ENCODE measurements around the gene CAV3. TPM values are rescaled to one million over a fixed set of nuclear protein-coding genes. Genes with fewer than 3 reads are reported as not detected.

Gene CAV3
- total RNA-seq, 1 experiment from 2014 or later = not detected

DNA sequence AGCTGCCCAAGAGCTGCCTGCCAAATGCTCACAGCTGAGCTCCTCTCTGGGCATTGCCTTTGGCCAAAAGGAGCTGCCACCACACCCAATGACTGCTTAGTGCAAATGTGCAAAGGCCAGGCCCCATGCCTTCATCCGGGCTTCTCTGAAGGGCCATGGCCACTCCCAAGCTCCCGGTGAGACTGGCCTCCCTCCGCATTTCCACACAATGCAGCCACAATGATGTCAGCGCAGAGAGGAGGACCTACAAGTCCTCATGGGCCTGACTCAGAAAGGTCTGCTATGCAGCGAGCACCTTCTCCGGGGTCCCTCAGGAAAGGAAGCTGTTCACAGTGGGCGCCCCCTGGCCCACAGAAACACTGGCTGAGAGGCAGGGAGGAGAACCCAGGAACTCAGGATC is 23.1 kb downstream of the CAV3 start:
- intact Hi-C loops (cut with micrococcal nuclease; ENCODE audit: unreplicated experiment) = no loop called here
- POLR2A ChIA-PET = no interaction called here
- no peaks in the 10 kb centered on the region; the same call in 1 of the 2 replicates for H3K4me1 ChIP-seq

DNA sequence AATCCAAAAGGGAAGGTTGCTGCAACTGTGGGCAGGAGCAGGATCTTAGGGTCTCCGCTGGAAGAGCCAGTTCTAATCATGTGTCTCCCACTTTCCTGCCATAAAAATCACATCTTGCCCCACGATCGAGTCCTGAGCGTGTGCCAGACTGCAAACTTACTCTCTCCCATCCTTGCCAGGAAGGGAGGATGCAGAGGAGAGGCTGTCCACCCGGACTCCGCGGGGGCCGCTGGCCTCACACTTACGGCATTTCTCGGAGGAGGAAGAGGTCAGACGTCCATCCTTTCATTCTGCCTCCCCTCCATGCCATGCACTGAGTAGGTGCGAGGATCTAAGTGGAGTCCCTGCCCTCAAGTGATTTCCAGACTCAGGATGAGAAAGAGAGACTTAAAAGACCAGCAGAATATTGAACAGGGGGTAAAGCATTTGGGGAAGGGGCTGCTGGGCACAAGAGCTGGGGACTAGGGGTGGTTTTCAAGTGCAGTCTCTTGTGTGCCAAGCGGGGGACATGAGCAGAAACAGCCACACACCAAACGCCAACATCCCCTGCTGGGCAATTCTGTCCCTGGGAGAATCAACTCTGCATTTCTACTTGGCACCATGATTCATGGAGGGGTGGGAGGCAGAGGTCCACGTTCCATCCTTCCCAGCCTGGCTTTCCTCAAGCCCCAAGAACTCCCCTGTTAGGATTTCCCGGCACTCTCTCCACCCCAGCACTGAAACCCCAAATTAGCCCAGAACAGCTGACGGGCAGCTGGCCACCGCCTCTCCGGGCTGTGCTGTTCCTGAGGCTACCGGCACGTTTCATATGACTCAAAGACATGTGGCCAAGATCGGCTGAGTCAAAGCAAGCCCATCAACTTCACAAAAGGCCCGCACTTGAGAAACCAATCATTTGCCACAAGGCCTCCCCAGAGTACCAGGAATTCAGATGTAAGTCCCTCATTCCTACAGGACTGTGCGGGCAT is 24.2 kb downstream of the CAV3 start:
- DNase-seq = no peak
- H3K4me3 Mint-ChIP-seq (ENCODE audit: unreplicated experiment) = no peak overlapping the region
- intact Hi-C loops (cut with micrococcal nuclease; ENCODE audit: unreplicated experiment) = no loop called here
- no peaks in the 10 kb centered on the region; the same call in 1 of the 2 replicates for H3K4me1 ChIP-seq
- no peaks in the 10 kb centered on the region for H3K27me3 Mint-ChIP-seq (ENCODE audit: insufficient read depth, unreplicated experiment)
- CTCF ChIA-PET = no interaction called here
- TF ChIP-seq, protein P1, sequence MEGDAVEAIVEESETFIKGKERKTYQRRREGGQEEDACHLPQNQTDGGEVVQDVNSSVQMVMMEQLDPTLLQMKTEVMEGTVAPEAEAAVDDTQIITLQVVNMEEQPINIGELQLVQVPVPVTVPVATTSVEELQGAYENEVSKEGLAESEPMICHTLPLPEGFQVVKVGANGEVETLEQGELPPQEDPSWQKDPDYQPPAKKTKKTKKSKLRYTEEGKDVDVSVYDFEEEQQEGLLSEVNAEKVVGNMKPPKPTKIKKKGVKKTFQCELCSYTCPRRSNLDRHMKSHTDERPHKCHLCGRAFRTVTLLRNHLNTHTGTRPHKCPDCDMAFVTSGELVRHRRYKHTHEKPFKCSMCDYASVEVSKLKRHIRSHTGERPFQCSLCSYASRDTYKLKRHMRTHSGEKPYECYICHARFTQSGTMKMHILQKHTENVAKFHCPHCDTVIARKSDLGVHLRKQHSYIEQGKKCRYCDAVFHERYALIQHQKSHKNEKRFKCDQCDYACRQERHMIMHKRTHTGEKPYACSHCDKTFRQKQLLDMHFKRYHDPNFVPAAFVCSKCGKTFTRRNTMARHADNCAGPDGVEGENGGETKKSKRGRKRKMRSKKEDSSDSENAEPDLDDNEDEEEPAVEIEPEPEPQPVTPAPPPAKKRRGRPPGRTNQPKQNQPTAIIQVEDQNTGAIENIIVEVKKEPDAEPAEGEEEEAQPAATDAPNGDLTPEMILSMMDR (IDR thresholded peaks at IDR 0.05; ENCODE audit: insufficient read depth in 1 of 2, low read depth in 1 of 2, low read length in 1 of 2, severe bottlenecking in 1 of 2, unreplicated experiment in 1 of 2) = no peak
- H3K9me3 Mint-ChIP-seq (ENCODE audit: unreplicated experiment) = no peaks in the 10 kb centered on the region
- no peak overlapping the region for H3K27ac Mint-ChIP-seq (ENCODE audit: unreplicated experiment)
- BruUV-seq (replicated peaks) = no TSS peak
- no peak overlapping the region for H3K4me3 ChIP-seq (ENCODE audit: low read depth, low read length)
- H3K4me1 Mint-ChIP-seq (ENCODE audit: low read depth, unreplicated experiment) = no peaks in the 10 kb centered on the region
- no peaks in the 10 kb centered on the region for H3K36me3 ChIP-seq (ENCODE audit: control insufficient read depth, insufficient read depth, low read length)
- POLR2A ChIA-PET = no interaction called here
- no peaks in the 10 kb centered on the region for H3K9me3 ChIP-seq
- no peaks in the 10 kb centered on the region for H3K27me3 ChIP-seq (replicated peaks; ENCODE audit: control insufficient read depth, insufficient read depth, low read length)
- no peaks in the 10 kb centered on the region for H3K36me3 Mint-ChIP-seq (ENCODE audit: insufficient read depth, unreplicated experiment)

More for the DNA sequence above, 23.1 kb downstream of the CAV3 start:
- no peaks in the 10 kb centered on the region for H3K27me3 Mint-ChIP-seq (ENCODE audit: insufficient read depth, unreplicated experiment)
- no TSS peak for BruUV-seq (replicated peaks)
- H3K4me3 ChIP-seq (ENCODE audit: low read depth, low read length) = no peak overlapping the region
- H3K4me1 Mint-ChIP-seq (ENCODE audit: low read depth, unreplicated experiment) = no peaks in the 10 kb centered on the region
- H3K27me3 ChIP-seq (replicated peaks; ENCODE audit: control insufficient read depth, insufficient read depth, low read length) = no peaks in the 10 kb centered on the region
- H3K4me3 Mint-ChIP-seq (ENCODE audit: unreplicated experiment) = no peak overlapping the region
- no peaks in the 10 kb centered on the region for H3K9me3 ChIP-seq
- no peak overlapping the region for H3K27ac Mint-ChIP-seq (ENCODE audit: unreplicated experiment)
- no peaks in the 10 kb centered on the region for H3K36me3 ChIP-seq (ENCODE audit: control insufficient read depth, insufficient read depth, low read length)
- no peaks in the 10 kb centered on the region for H3K36me3 Mint-ChIP-seq (ENCODE audit: insufficient read depth, unreplicated experiment)
- DNase-seq = no peak
- no peaks in the 10 kb centered on the region for H3K9me3 Mint-ChIP-seq (ENCODE audit: unreplicated experiment)
- CTCF ChIA-PET = no interaction called here
- TF ChIP-seq, protein P1 (IDR thresholded peaks at IDR 0.05; ENCODE audit: insufficient read depth in 1 of 2, low read depth in 1 of 2, low read length in 1 of 2, severe bottlenecking in 1 of 2, unreplicated experiment in 1 of 2) = no peak

DNA sequence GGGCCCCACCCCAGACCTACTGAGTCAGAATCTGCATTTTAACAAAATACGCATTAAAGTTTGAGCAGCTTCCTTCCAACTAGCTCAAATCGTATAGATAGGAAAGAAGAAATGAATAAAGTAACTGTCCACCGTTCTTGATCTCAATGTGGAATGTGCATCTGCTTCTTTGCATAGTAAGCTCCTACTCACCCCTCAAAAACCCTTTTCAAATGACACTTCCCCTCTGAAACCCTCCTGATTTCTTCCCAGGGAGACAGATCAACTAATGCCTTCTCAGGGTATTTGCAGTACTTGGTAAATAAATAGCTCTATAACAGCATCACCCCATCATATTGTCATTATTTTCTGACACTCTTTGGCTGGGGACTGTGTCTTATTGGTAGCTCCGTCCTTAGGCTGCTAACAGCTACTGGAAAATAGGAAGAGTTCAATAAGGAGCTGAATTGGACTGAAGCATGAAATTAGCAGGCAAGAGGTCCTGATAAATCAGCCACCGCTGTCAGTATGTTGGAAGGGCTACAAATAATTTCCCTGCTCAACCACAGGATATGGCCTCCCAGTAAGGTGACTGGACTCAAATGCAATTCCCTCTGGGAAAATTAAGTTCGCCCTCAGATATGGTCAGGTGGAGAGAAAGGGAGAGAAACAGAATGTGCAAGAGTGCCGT is 25.6 kb downstream of the CAV3 start:
- Histone ChIP-seq H3K36me3 (ENCODE audit: control insufficient read depth, insufficient read depth, low read length) (no peaks in the 10 kb centered on the region), H3K4me1 (no peaks in the 10 kb centered on the region; the same call in 1 of the 2 replicates), H3K4me3 (ENCODE audit: low read depth, low read length) (no peak overlapping the region), H3K9me3 (no peaks in the 10 kb centered on the region), H3K27me3 (replicated peaks; ENCODE audit: control insufficient read depth, insufficient read depth, low read length) (no peaks in the 10 kb centered on the region)
- peaks cover 1% of the 10 kb centered on the region for H3K36me3 Mint-ChIP-seq (ENCODE audit: insufficient read depth, unreplicated experiment)
- CTCF ChIA-PET = interaction anchor here (1.0 kb wide), 1 partner anchor 10 kb away, joined by 4 read pairs; the partner anchor contains the start of gene OXTR
- no peaks in the 10 kb centered on the region for H3K27me3 Mint-ChIP-seq (ENCODE audit: insufficient read depth, unreplicated experiment)
- TF ChIP-seq, protein P1 (IDR thresholded peaks at IDR 0.05; ENCODE audit: insufficient read depth in 1 of 2, low read depth in 1 of 2, low read length in 1 of 2, severe bottlenecking in 1 of 2, unreplicated experiment in 1 of 2) = no peak
- intact Hi-C loops (cut with micrococcal nuclease; ENCODE audit: unreplicated experiment) = no loop called here
- POLR2A ChIA-PET = no interaction called here
- no peak for DNase-seq
- H3K4me3 Mint-ChIP-seq (ENCODE audit: unreplicated experiment) = no peak overlapping the region
- H3K9me3 Mint-ChIP-seq (ENCODE audit: unreplicated experiment) = no peaks in the 10 kb centered on the region
- no peaks in the 10 kb centered on the region for H3K4me1 Mint-ChIP-seq (ENCODE audit: low read depth, unreplicated experiment)
- no TSS peak for BruUV-seq (replicated peaks)
- H3K27ac Mint-ChIP-seq (ENCODE audit: unreplicated experiment) = no peak overlapping the region

All from Caco-2 (cell line).